Activated naive CD4-positive, alpha-beta T cell treated with anti-CD3 and anti-CD28 coated beads, Interleukin-2, amount 50 U/mL, for 16 hours (primary cell): ENCODE results near the gene RBM18.

Source experiments
- DNase-seq: peaks from one replicate; pipeline ENCODE4 v3.0.0-alpha.2; 2020

Gene RBM18

GRCh38 chr9:122258886-122259415 is 5.7 kb downstream of the RBM18 start:
- DNase-seq = no peak

GRCh38 chr9:122256206-122256605 is 8.4 kb downstream of the RBM18 start:
- no peak for DNase-seq

- DNase-seq = no peak
These were observed 9.9 kb downstream of the RBM18 start for GRCh38 chr9:122254761-122255160.

GRCh38 chr9:122252796-122253195 is 11.8 kb downstream of the RBM18 start:
- no peak for DNase-seq

- no peak for DNase-seq
These were observed 13.3 kb downstream of the RBM18 start for GRCh38 chr9:122251351-122251750.

GRCh38 chr9:122248448-122248865 is 16.2 kb downstream of the RBM18 start:
- no peak for DNase-seq

GRCh38 chr9:122246666-122247065 is 18.0 kb downstream of the RBM18 start:
- DNase-seq = no peak

GRCh38 chr9:122244349-122244748 is 20.3 kb downstream of the RBM18 start:
- no peak for DNase-seq

GRCh38 chr9:122239722-122240121 is 24.9 kb downstream of the RBM18 start:
- no peak for DNase-seq

- no peak for DNase-seq
These were observed 28.0 kb downstream of the RBM18 start for GRCh38 chr9:122236681-122237080.

- no peak for DNase-seq
These were observed 30.5 kb downstream of the RBM18 start for GRCh38 chr9:122234022-122234748.

- no peak for DNase-seq
These were observed 31.8 kb downstream of the RBM18 start for GRCh38 chr9:122232796-122233306.

GRCh38 chr9:122229485-122229837 is 35.2 kb downstream of the RBM18 start:
- DNase-seq = no peak

GRCh38 chr9:122228568-122229484 is 35.8 kb downstream of the RBM18 start, which contains the start of gene LHX6:
TSS of gene LHX6 (minus strand) at chr9:122228957. CDS start at chr9:122228740, 217 bp downstream.
- DNase-seq = no peak

GRCh38 chr9:122228191-122228567 is 36.5 kb downstream of the RBM18 start:
- no peak for DNase-seq

- DNase-seq = no peak
These were observed 37.1 kb downstream of the RBM18 start for GRCh38 chr9:122227575-122227900.

- no peak for DNase-seq
These were observed 37.7 kb downstream of the RBM18 start for GRCh38 chr9:122226758-122227574.

- DNase-seq = no peak
These were observed 38.4 kb downstream of the RBM18 start for GRCh38 chr9:122226142-122226757.

- no peak for DNase-seq
These were observed 39.1 kb downstream of the RBM18 start for GRCh38 chr9:122225312-122226141.

- DNase-seq = no peak
These were observed 41.2 kb downstream of the RBM18 start for GRCh38 chr9:122223435-122223834.

GRCh38 chr9:122222791-122223190 is 41.8 kb downstream of the RBM18 start:
- DNase-seq = no peak
